Measurements from ENCODE around the gene NEDD4L. TPM values are rescaled to one million over a fixed set of nuclear protein-coding genes. Genes with fewer than 3 reads are reported as not detected.
A peak's percentile ranks its signal among the peaks of the same experiment; 100 is the strongest.

Gene NEDD4L
- polyA plus RNA-seq, 2 donors, result 10.8 to 14.1 TPM

DNA sequence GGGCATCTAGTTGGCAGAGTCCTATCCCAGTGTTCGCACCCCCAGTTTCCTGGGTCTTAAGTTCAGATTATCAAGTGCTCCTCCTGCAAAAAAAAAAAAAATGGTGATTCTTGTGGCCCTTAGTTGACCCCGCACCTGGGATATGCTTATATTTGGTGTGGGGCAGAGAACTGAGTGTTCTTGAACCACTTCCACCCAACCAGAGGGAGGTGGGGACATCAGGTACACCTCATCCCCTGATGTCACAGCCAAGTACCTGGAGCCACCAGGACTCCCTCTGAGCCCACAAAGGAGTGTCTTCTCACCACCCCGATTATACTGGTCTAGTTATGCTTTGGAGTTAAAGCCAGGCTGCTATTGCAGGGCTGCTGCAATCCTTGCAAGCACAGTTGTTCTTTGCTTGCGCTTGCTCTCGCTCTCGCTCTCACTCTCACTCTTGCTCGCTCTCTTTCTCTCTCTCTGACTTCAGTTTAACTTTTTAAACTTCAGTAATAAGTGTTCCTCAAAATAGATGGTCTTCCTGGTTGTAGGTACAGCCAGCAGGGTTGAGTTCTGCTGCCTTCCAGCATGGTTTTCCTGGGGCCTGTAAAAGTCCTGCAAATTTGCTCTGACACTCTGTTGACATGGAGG is 265.7 kb downstream of the NEDD4L start:
- H3K9me3 ChIP-seq (ENCODE audit: control insufficient read depth in 2 of 2, insufficient read depth in 1 of 2, low read depth in 1 of 2, low read length in 1 of 2), result peaks cover 0 to 3% of the 10 kb centered on the region in 2 donors
- WGBS, 2 donors, result 84 to 85% methylated on average over 7 of the region's 7 CpGs
- peak overlapping the region; percentile 18 to 65 for H3K27ac ChIP-seq (ENCODE audit: low read depth in 2 of 2, low read length in 1 of 2)
- H3K36me3 ChIP-seq (ENCODE audit: control insufficient read depth in 2 of 2, insufficient read depth in 2 of 2, low read length in 1 of 2), result no peaks in the 10 kb centered on the region
- H3K4me3 ChIP-seq (ENCODE audit: low read depth in 1 of 2, low read length in 2 of 2), result no peak overlapping the region
- H3K4me1 ChIP-seq (ENCODE audit: control insufficient read depth in 2 of 2, insufficient read depth in 2 of 2, low read length in 1 of 2), result peaks cover 0 to 2% of the 10 kb centered on the region in 2 donors
- no peaks in the 10 kb centered on the region for H3K27me3 ChIP-seq (ENCODE audit: control insufficient read depth in 1 of 2, insufficient read depth in 2 of 2, low read length in 2 of 2)

GRCh38 chr18:58310517-58310916 is 266.5 kb downstream of the NEDD4L start:
- 27 to 33% methylated on average over 7 of the region's 7 CpGs for WGBS, 2 donors
- Histone ChIP-seq H3K27me3 (ENCODE audit: control insufficient read depth in 1 of 2, insufficient read depth in 2 of 2, low read length in 2 of 2) (no peaks in the 10 kb centered on the region), H3K27ac (ENCODE audit: low read depth in 2 of 2, low read length in 1 of 2) (peak overlapping the region; percentile 18 to 76), H3K36me3 (ENCODE audit: control insufficient read depth in 2 of 2, insufficient read depth in 2 of 2, low read length in 1 of 2) (no peaks in the 10 kb centered on the region), H3K9me3 (ENCODE audit: control insufficient read depth in 2 of 2, insufficient read depth in 1 of 2, low read depth in 1 of 2, low read length in 1 of 2) (no peaks in the 10 kb centered on the region), H3K4me1 (ENCODE audit: control insufficient read depth in 2 of 2, insufficient read depth in 2 of 2, low read length in 1 of 2) (peaks cover 0 to 4% of the 10 kb centered on the region in 2 donors), H3K4me3 (ENCODE audit: low read depth in 1 of 2, low read length in 2 of 2) (no peak overlapping the region)

DNA sequence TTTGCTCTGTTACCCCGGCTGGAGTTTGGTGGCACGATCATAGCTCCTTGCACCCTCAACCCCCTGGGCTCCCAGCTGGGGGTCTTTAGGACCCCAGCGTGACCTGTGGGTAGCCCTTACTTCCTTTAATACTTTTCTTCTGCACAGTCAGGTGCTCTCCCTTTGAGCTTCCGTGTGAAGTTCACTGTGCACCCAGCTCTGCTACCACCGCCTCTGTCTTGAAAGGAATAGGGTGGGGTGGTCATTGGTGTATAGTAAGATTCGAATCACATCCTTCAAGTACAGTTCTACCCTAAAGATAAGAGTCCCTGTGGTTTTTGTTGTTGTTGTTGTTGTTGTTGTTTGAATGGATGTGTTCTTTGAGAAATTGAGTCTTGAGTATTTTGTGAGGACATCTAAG is 267.4 kb downstream of the NEDD4L start:
- H3K27me3 ChIP-seq (ENCODE audit: control insufficient read depth in 1 of 2, insufficient read depth in 2 of 2, low read length in 2 of 2), result no peaks in the 10 kb centered on the region
- 79 to 86% methylated on average over 6 of the region's 6 CpGs for WGBS, 2 donors
- H3K36me3 ChIP-seq (ENCODE audit: control insufficient read depth in 2 of 2, insufficient read depth in 2 of 2, low read length in 1 of 2), result no peaks in the 10 kb centered on the region
- no peaks in the 10 kb centered on the region for H3K9me3 ChIP-seq (ENCODE audit: control insufficient read depth in 2 of 2, insufficient read depth in 1 of 2, low read depth in 1 of 2, low read length in 1 of 2)
- no peak overlapping the region for H3K4me3 ChIP-seq (ENCODE audit: low read depth in 1 of 2, low read length in 2 of 2)
- H3K4me1 ChIP-seq (ENCODE audit: control insufficient read depth in 2 of 2, insufficient read depth in 2 of 2, low read length in 1 of 2), result peaks cover 0 to 4% of the 10 kb centered on the region in 2 donors
- peak overlapping the region in 1 of 2 donors; percentile 36 for H3K27ac ChIP-seq (ENCODE audit: low read depth in 2 of 2, low read length in 1 of 2)

DNA sequence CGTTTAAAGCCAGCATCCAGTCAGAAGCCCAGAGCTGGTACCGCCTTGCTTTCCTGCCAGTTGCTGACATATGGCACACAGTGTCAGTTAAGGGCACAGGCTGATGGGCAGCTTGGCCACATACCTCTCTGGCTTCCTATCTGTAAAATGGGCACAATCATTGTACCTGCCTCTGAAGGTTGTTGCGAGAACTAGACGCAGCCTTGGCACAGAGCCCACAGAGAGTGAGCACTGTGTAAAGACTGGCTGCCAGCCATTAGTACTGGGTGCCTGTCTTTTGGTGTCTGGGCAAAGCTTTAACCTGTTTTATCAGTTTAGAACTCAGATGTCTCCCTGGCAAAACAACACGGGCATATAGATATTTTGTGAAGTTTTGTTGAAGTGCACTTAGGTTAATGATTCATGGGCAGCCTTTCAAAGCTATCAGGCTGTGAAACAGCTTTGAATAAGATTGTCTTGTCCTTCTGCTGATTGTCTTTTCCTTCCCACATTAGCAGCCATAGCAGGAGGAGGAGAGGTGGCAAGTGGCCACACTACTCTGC is 269.5 kb downstream of the NEDD4L start:
- H3K27me3 ChIP-seq (ENCODE audit: control insufficient read depth in 1 of 2, insufficient read depth in 2 of 2, low read length in 2 of 2), result no peaks in the 10 kb centered on the region
- no peak overlapping the region for H3K4me3 ChIP-seq (ENCODE audit: low read depth in 1 of 2, low read length in 2 of 2)
- WGBS, 2 donors, result 55 to 66% methylated on average over 5 of the region's 5 CpGs
- H3K36me3 ChIP-seq (ENCODE audit: control insufficient read depth in 2 of 2, insufficient read depth in 2 of 2, low read length in 1 of 2), result no peaks in the 10 kb centered on the region
- peak overlapping the region; percentile 12 to 45 for H3K27ac ChIP-seq (ENCODE audit: low read depth in 2 of 2, low read length in 1 of 2)
- peaks cover 0 to 4% of the 10 kb centered on the region in 2 donors for H3K4me1 ChIP-seq (ENCODE audit: control insufficient read depth in 2 of 2, insufficient read depth in 2 of 2, low read length in 1 of 2)
- no peaks in the 10 kb centered on the region for H3K9me3 ChIP-seq (ENCODE audit: control insufficient read depth in 2 of 2, insufficient read depth in 1 of 2, low read depth in 1 of 2, low read length in 1 of 2)

DNA sequence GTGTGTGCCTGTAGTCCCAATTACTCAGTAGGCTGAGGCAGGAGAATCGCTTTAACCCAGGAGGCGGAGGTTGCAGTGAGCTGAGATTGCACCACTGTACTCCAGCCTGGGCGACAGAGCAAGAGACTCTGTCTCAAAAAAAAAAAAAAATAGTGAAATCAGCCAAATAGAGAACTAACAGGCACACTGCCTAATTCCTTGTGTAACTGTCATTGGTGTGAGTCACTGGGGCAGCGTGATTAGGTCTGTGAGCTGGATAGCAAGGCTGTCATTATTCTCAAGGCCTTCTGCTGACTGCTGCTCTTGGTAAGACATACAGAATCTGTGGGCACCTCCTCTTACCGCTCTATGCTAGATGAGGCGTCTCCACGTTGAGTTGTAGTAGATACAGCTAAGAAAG is 270.3 kb downstream of the NEDD4L start:
- Histone ChIP-seq H3K4me3 (ENCODE audit: low read depth in 1 of 2, low read length in 2 of 2) (no peak overlapping the region), H3K36me3 (ENCODE audit: control insufficient read depth in 2 of 2, insufficient read depth in 2 of 2, low read length in 1 of 2) (no peaks in the 10 kb centered on the region), H3K4me1 (ENCODE audit: control insufficient read depth in 2 of 2, insufficient read depth in 2 of 2, low read length in 1 of 2) (peaks cover 0 to 4% of the 10 kb centered on the region in 2 donors), H3K27ac (ENCODE audit: low read depth in 2 of 2, low read length in 1 of 2) (peak overlapping the region in 1 of 2 donors; percentile 35), H3K9me3 (ENCODE audit: control insufficient read depth in 2 of 2, insufficient read depth in 1 of 2, low read depth in 1 of 2, low read length in 1 of 2) (no peaks in the 10 kb centered on the region), H3K27me3 (ENCODE audit: control insufficient read depth in 1 of 2, insufficient read depth in 2 of 2, low read length in 2 of 2) (no peaks in the 10 kb centered on the region)
- WGBS, 2 donors, result 35 to 42% methylated on average over 7 of the region's 7 CpGs

DNA sequence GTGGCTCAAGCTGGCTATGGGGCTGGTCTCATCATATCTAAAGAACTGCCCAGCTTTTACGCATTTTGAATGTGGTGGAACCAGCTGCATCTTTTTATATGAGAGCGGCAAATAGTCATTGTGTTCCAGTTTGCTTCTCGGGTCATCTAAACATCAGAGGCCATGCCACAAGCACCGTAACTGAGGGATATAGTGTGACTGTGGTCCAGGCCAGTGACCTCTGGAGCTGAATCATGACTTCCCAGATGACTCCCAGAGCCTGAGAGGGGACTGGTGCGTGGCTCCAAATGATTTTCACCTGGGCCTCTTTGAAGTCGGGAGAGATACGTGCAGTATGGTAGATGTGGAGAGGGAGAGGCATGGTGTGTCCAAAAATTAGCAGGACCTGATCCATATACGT is 271.0 kb downstream of the NEDD4L start:
- WGBS, 2 donors, result 83 to 94% methylated on average over 8 of the region's 8 CpGs
- H3K4me1 ChIP-seq (ENCODE audit: control insufficient read depth in 2 of 2, insufficient read depth in 2 of 2, low read length in 1 of 2), result peaks cover 0 to 4% of the 10 kb centered on the region in 2 donors
- no peaks in the 10 kb centered on the region for H3K9me3 ChIP-seq (ENCODE audit: control insufficient read depth in 2 of 2, insufficient read depth in 1 of 2, low read depth in 1 of 2, low read length in 1 of 2)
- H3K4me3 ChIP-seq (ENCODE audit: low read depth in 1 of 2, low read length in 2 of 2), result no peak overlapping the region
- no peaks in the 10 kb centered on the region for H3K36me3 ChIP-seq (ENCODE audit: control insufficient read depth in 2 of 2, insufficient read depth in 2 of 2, low read length in 1 of 2)
- no peaks in the 10 kb centered on the region for H3K27me3 ChIP-seq (ENCODE audit: control insufficient read depth in 1 of 2, insufficient read depth in 2 of 2, low read length in 2 of 2)
- peak overlapping the region in 1 of 2 donors; percentile 68 for H3K27ac ChIP-seq (ENCODE audit: low read depth in 2 of 2, low read length in 1 of 2)

- 62 to 75% methylated on average over 15 of the region's 15 CpGs for WGBS, 2 donors
These were observed 271.8 kb downstream of the NEDD4L start for GRCh38 chr18:58315739-58316215.

GRCh38 chr18:58316396-58317342 is 272.6 kb downstream of the NEDD4L start:
- no peaks in the 10 kb centered on the region for H3K9me3 ChIP-seq (ENCODE audit: control insufficient read depth in 2 of 2, insufficient read depth in 1 of 2, low read depth in 1 of 2, low read length in 1 of 2)
- peaks cover 0 to 4% of the 10 kb centered on the region in 2 donors for H3K4me1 ChIP-seq (ENCODE audit: control insufficient read depth in 2 of 2, insufficient read depth in 2 of 2, low read length in 1 of 2)
- no peaks in the 10 kb centered on the region for H3K27me3 ChIP-seq (ENCODE audit: control insufficient read depth in 1 of 2, insufficient read depth in 2 of 2, low read length in 2 of 2)
- H3K27ac ChIP-seq (ENCODE audit: low read depth in 2 of 2, low read length in 1 of 2), result peak overlapping the region in 1 of 2 donors; percentile 28
- H3K4me3 ChIP-seq (ENCODE audit: low read depth in 1 of 2, low read length in 2 of 2), result no peak overlapping the region
- no peaks in the 10 kb centered on the region for H3K36me3 ChIP-seq (ENCODE audit: control insufficient read depth in 2 of 2, insufficient read depth in 2 of 2, low read length in 1 of 2)
- 78 to 82% methylated on average over 16 of the region's 16 CpGs for WGBS, 2 donors

More at GRCh38 chr18:58315739-58316215, 271.8 kb downstream of the NEDD4L start:
- Histone ChIP-seq H3K27me3 (ENCODE audit: control insufficient read depth in 1 of 2, insufficient read depth in 2 of 2, low read length in 2 of 2) (no peaks in the 10 kb centered on the region), H3K36me3 (ENCODE audit: control insufficient read depth in 2 of 2, insufficient read depth in 2 of 2, low read length in 1 of 2) (no peaks in the 10 kb centered on the region), H3K4me1 (ENCODE audit: control insufficient read depth in 2 of 2, insufficient read depth in 2 of 2, low read length in 1 of 2) (peaks cover 0 to 4% of the 10 kb centered on the region in 2 donors), H3K4me3 (ENCODE audit: low read depth in 1 of 2, low read length in 2 of 2) (no peak overlapping the region), H3K9me3 (ENCODE audit: control insufficient read depth in 2 of 2, insufficient read depth in 1 of 2, low read depth in 1 of 2, low read length in 1 of 2) (no peaks in the 10 kb centered on the region), H3K27ac (ENCODE audit: low read depth in 2 of 2, low read length in 1 of 2) (peak overlapping the region in 1 of 2 donors; percentile 55)

DNA sequence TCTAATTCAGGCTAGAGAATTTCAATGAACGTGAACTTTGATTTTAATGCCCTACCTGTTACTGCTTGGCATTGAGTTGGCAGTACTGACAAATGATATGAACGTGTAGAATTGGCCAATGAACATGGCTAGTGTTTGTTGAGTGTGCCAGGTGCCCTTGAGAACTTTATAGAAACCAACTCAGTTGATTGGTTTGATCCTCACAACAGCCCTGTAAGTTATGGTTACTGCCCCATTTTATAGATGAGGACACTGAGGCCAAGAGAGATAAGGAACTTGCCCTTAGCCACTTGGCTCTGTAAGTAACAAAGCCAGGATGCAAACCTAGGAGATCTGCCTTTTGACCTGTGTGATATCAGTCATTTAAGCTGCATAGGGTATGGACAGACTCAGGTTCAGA is 275.7 kb downstream of the NEDD4L start:
- H3K27ac ChIP-seq (ENCODE audit: low read depth in 2 of 2, low read length in 1 of 2), result no peak overlapping the region
- H3K27me3 ChIP-seq (ENCODE audit: control insufficient read depth in 1 of 2, insufficient read depth in 2 of 2, low read length in 2 of 2), result no peaks in the 10 kb centered on the region
- H3K4me3 ChIP-seq (ENCODE audit: low read depth in 1 of 2, low read length in 2 of 2), result no peak overlapping the region
- WGBS, 2 donors, result 66 to 87% methylated on average over 2 of the region's 2 CpGs
- H3K36me3 ChIP-seq (ENCODE audit: control insufficient read depth in 2 of 2, insufficient read depth in 2 of 2, low read length in 1 of 2), result no peaks in the 10 kb centered on the region
- H3K9me3 ChIP-seq (ENCODE audit: control insufficient read depth in 2 of 2, insufficient read depth in 1 of 2, low read depth in 1 of 2, low read length in 1 of 2), result no peaks in the 10 kb centered on the region
- peaks cover 0 to 2% of the 10 kb centered on the region in 2 donors for H3K4me1 ChIP-seq (ENCODE audit: control insufficient read depth in 2 of 2, insufficient read depth in 2 of 2, low read length in 1 of 2)

All from esophagus (tissue), 2 donors.